Embryonic facial prominence (tissue), 1 donor: ENCODE results near the gene TRPC6.
"Not testable (repeated sequence)": the region's sequence is repeated elsewhere in the genome, so short reads cannot be mapped to it uniquely, and the experiment has no call there.

ENCODE experiments used
- DNase-seq: peaks from one replicate; pipeline ENCODE4 v3.0.0-alpha.2; 2016; ENCODE audit errors: extremely low spot score

The TRPC6 gene

GRCh38 chr11:101523193-101523592 lies 60.6 kb downstream of the TRPC6 start:
- no peak for DNase-seq

DNA sequence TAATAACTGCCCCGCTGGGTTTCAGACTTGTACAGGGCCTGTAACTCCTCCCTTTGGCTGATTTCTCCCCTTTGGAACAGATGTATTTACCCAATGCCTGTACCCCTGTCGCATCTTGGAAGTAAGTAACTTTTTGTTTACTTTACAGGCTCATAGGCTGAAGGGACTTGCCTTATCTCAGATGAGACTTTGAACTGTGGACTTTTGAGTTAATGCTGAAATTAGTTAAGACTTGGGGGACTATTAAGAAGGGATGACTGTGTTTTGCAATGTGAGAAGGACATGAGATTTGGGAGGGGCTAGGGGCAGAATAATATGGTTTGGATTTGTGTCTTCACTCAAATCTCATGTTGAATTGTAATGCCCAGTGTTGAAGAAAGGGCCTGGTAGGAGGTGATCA lies 62.0 kb downstream of the TRPC6 start:
- no peak for DNase-seq

DNA sequence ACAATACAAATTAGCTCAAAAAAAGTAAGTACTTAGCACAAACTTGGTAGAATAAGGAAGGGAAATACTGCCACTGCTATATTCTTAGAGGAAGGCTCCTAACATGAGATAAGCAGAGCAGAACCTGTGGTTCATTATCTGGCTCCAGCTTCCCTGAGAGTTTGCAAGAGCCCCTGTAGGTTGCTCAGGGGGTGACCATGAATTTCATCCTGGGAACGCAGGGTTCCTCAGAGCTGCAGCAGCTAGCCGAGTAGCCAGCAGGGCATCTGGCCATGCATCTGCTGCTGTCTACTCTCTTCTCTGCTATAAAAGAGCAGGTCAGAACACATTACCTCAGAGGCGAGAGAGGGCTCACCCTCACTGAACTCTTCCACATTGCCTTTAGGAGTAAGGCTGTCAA lies 67.3 kb downstream of the TRPC6 start:
- no peak for DNase-seq

GRCh38 chr11:101511065-101511464 lies 72.7 kb downstream of the TRPC6 start:
- DNase-seq, result no peak

- DNase-seq, result no peak
These were observed 73.2 kb downstream of the TRPC6 start for GRCh38 chr11:101510591-101510990.

GRCh38 chr11:101509922-101510321 lies 73.9 kb downstream of the TRPC6 start:
- no peak for DNase-seq

DNA sequence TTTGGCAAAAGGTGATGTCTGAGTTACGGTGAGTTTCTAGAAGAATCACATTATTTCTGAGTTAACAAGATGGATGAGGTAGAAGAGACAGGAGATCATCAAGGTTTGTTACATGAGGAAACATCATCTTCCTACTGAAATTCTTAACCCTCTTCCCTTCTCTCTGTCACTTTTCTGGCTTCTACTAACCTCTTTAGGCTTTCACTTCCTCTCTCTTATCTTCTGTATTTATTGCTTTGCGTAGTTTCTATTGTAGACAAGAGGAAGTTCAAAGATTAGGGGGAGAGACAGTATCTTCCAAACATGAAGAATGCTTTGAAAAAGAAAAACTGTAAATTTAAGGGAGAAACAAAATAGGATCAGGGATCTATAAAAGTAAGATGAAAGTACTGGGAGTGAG lies 75.4 kb downstream of the TRPC6 start:
- DNase-seq, result no peak

GRCh38 chr11:101498891-101499290 lies 84.9 kb downstream of the TRPC6 start:
- DNase-seq, result no peak

DNA sequence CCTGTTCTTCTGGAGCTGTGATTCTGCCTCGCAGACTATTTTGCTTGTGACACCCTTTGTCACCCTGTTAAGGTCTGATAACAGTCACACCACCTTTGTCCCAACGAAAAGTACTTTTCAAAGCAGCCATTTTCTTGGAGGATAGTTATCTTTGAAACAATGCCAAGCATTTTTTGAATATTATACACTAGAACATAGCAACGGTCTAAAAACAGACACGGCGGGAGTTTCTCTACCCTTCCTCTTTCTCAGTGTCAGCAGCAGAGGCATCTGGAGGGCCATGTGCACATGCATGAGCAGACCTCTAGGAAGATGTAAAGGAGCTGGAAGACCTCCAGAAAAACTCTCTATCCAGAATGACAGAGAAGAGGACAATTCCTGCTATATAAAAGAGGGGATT lies 86.5 kb downstream of the TRPC6 start:
- no peak for DNase-seq

DNA sequence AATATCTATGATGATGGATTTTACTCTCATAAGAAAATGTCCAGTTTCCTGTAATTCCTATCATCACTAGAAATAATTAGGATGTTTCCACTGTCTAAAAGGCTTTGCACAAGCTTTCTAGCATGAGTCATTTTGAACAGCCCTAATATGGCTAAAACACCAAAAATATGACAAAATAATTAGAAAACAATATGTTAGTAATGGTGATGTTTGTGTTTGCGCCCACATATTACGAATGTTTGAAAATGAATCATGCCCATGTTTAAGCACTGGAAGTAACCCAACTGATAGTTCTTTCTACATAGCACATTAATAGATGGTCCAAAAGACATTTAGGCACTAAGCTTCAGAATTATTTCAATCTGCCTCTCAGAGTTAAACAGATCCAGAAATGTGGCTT lies 96.0 kb downstream of the TRPC6 start:
- no peak for DNase-seq

GRCh38 chr11:101482556-101483124 lies 101.2 kb downstream of the TRPC6 start:
- DNase-seq, result no peak

DNA sequence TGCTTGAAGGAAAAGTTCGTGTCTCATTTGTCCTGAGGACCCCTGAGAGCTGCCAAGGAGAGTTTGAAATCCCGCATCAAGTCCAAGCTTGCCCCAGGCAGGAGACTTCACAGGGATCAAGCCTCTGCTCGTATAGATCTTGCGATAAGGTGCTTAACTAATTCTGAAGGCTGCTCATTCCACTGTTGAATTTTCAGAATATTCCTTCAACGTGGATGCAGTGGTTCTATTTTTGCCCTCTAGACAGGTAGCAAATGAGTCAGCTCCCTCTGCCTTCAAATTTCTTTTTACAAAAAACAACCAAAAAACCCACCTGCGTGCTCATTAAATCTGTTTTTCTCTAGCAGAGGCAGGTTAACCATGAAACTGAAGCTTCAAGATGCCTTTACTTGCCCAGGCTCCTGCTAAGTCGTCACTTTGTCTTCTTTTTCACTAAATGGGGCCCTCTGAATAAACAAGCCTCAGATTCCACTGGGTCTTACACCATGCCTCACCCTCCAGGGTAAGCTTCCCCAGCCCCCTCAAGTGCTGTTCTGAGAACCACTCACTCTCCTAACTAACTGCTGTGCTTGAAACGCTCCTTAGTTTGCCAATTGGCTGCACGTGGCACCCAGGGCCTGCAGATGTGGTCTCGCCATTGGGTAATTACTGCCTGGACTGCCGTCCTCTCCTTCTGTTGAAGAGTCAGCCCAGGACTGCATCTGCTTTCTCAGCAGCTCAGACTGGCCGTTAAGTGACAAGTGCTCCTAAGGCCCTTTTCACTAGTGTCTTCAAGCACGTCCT lies 105.0 kb downstream of the TRPC6 start:
- peak; percentile 7 for DNase-seq

GRCh38 chr11:101477926-101478325 lies 105.9 kb downstream of the TRPC6 start:
- DNase-seq, result peak; percentile 9

- DNase-seq, result no peak
These were observed 107.6 kb downstream of the TRPC6 start for GRCh38 chr11:101476191-101476590.

GRCh38 chr11:101475699-101476098 lies 108.1 kb downstream of the TRPC6 start:
- DNase-seq, result no peak

GRCh38 chr11:101474666-101475065 lies 109.1 kb downstream of the TRPC6 start:
- DNase-seq, result no peak

DNA sequence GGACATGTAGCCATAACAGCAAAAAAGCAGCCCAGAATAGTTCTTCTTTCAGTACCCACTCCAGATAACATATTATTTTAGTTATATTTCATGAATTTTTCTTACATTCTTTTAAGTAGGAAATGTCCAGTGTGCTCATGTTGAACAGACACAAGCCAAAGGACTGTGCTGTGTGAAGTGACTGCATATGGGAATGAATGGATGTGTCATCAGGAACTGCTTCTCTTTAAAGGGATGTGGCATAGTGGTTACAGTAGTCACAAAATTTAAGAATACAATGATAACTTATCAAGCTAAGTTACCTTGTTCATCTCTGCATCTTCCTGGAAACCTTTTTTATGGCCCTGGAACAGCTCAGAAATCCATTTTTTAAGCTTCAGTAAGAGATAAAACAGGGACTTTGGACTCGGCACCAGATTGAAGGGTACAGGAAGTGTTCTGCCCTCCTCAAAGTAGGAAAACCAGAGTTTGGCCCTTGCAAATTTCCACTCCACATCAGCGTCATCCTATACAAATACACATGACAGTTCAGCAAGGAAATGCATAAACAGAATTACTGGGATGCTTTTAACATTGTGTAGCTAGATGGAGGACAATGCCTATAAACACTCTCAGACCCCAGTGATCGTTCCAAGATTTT lies 112.8 kb downstream of the TRPC6 start:
- DNase-seq, result no peak

DNA sequence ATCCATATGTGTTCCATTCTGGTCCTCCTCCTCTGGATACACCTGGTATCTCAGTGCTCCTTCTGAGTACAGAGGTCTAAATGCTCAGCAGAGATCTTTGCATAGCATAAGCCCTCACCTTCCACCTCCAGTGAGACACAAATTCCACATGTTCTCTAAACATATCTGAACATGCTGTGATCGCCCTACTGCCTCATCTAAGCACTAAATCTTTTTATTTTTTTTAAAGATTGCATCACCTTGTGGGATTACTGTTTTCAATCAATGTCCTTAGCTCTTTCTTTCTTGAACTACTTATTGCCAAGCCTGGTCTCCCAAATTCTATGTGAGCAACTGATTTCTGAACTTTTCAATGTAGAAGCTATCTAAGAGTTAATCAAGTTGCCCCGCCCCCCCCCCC lies 113.4 kb downstream of the TRPC6 start:
- no peak for DNase-seq

GRCh38 chr11:101466352-101466751 lies 117.5 kb downstream of the TRPC6 start:
- DNase-seq, result no peak

- not testable (repeated sequence) for DNase-seq
These were observed 119.4 kb downstream of the TRPC6 start for GRCh38 chr11:101464388-101464787.

DNA sequence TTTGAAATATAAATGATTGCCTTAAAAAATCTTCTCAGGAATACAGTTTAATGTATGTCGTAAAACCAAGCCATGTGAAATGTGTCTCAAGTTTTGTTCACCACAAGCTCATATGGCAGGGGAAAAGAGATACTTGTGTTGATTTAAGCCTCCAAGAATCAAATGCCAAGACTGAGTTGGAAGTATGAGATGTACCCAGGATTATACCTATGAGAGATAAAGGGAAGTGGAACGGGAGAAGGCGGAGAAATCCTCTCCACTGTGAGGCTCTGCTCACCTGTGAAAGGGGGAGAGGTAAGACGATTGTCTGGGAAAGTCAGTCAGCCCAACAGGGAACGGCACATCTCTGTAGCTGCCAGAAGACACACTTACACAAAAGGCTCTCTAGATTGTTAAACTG lies 124.8 kb downstream of the TRPC6 start:
- DNase-seq, result no peak

DNA sequence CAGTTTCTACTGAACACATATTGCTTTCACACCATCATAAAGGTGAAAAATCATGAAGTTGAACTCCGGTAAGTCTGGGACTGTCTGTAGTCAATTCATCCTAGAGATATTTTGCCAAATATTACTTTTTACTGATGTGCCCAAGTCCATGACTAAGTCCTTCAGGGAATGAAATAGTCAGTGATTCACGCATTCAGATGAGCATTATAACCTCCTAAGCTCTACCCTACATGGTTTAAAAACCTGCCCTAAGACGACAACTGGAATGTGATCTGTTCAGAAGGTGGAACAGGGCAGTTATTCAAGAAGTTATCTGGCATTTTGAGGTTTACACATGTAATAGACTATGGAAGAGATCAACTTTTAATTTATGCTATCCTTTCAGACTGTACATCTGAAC lies 125.6 kb downstream of the TRPC6 start:
- no peak for DNase-seq

DNA sequence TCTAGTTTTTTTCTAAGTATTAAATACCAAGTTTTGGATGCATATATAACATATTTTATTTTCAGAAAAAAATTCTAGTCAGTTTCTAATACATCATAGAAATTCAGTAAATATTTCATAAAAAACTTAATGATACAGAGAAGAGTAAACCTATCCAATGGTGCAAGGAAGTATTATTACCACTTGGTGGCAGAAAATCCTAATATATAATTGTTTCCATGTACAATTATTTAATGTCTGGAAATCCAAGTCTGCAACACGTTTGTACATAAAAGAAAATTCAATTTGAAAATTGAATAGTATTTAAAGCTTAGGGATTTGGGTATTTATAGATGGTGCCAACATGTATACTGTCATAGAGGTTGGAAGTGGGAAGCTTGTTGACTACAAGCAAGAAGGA lies 127.0 kb downstream of the TRPC6 start:
- DNase-seq, result no peak
